Tibial nerve (tissue), 4 donors: ENCODE data around the gene SMARCAD1.

ENCODE experiments used
- EP300 ChIP-seq, 2 donors: sonication (generic); formaldehyde crosslinking; IDR thresholded peaks; one replicate each; pipeline ENCODE4 v1.6.1; 2017; ENCODE audit warnings: antibody characterized with exemption in 2 of 2, mild to moderate bottlenecking in 1 of 2
- POLR2A ChIP-seq, 2 donors: fragments of 450-650 bp; IDR thresholded peaks; one replicate each; pipeline ENCODE4 v1.6.1; 2017; ENCODE audit warnings: antibody characterized with exemption in 2 of 2, mild to moderate bottlenecking in 2 of 2, moderate library complexity in 2 of 2
- TF ChIP-seq, protein P1 (sequence below), 5 experiments: fragments of 200-600 bp in 3 of 5; fragments of 450-650 bp in 2 of 5; sonication (generic) in 3 of 5; IDR thresholded peaks; one replicate each; pipeline ENCODE4 v1.5.1; 2016 to 2019; ENCODE audit warnings: antibody characterized with exemption in 5 of 5, mild to moderate bottlenecking in 3 of 5, moderate library complexity in 2 of 5

- TF ChIP-seq POLR2A (IDR thresholded peaks at IDR 0.05) (no peak), EP300 (IDR thresholded peaks at IDR 0.05) (no peak)
- TF ChIP-seq, protein P1, sequence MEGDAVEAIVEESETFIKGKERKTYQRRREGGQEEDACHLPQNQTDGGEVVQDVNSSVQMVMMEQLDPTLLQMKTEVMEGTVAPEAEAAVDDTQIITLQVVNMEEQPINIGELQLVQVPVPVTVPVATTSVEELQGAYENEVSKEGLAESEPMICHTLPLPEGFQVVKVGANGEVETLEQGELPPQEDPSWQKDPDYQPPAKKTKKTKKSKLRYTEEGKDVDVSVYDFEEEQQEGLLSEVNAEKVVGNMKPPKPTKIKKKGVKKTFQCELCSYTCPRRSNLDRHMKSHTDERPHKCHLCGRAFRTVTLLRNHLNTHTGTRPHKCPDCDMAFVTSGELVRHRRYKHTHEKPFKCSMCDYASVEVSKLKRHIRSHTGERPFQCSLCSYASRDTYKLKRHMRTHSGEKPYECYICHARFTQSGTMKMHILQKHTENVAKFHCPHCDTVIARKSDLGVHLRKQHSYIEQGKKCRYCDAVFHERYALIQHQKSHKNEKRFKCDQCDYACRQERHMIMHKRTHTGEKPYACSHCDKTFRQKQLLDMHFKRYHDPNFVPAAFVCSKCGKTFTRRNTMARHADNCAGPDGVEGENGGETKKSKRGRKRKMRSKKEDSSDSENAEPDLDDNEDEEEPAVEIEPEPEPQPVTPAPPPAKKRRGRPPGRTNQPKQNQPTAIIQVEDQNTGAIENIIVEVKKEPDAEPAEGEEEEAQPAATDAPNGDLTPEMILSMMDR (IDR thresholded peaks at IDR 0.05): no peak
These were observed 25.9 kb upstream of the SMARCAD1 start for GRCh38 chr4:94181815-94182214.
